HuH-7 (cell line): ENCODE measurements around the gene HARBI1.

Source experiments
- DNase-seq: peaks from one replicate; pipeline ENCODE4 v3.0.0; 2011; ENCODE audit warnings: low spot score

HARBI1 gene, protein sequence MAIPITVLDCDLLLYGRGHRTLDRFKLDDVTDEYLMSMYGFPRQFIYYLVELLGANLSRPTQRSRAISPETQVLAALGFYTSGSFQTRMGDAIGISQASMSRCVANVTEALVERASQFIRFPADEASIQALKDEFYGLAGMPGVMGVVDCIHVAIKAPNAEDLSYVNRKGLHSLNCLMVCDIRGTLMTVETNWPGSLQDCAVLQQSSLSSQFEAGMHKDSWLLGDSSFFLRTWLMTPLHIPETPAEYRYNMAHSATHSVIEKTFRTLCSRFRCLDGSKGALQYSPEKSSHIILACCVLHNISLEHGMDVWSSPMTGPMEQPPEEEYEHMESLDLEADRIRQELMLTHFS

DNA sequence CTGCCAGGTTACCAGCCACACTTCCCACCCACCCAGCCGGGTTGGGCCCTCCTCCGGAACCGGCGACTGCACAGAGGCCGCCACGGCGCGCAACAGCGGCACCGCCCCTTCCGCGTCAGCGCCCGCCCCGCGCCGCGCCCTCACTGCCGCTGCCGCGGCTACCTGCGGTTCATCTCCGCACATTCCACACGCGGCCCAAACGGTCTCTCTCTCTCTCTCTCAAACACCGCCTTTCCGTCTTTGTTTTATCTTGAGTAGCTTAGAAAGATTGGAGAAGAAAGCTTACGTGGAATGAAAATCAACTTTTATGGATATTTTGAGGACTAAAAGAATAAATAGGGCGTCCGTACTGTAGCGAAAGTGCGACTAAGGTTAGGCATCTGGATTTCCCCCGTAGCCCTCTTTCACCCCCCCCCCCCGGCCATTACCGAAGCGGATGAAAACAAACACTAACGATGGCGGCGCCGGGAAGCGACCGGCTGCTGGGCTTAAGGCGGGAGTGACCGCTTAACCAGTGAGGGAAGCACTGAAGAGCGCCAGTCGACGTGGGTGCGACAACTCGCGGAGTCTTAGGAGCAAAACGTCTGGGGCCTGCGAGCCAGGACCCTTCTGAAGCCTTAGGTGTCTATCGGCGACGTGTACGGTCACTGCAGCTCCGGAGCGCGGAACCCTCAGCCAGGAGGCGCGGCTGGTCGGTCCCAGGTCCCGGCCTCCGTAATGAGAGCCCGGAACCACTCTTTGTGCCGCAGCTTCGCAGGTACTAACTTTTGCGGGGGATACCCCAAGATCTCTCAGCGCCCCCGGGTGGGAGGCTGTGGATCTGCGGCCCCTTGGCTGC, at the start of gene HARBI1, which contains the start of gene ATG13:
Gene HARBI1, minus strand, starts transcription at position 94 of the 838 bp plus-strand sequence. CDS start 990 bp downstream, outside the sequence.
Gene ATG13, plus strand, starts transcription at position 420 of the 838 bp plus-strand sequence. CDS start 26,739 bp downstream, outside the sequence.
- DNase-seq: peak; percentile 84

DNA sequence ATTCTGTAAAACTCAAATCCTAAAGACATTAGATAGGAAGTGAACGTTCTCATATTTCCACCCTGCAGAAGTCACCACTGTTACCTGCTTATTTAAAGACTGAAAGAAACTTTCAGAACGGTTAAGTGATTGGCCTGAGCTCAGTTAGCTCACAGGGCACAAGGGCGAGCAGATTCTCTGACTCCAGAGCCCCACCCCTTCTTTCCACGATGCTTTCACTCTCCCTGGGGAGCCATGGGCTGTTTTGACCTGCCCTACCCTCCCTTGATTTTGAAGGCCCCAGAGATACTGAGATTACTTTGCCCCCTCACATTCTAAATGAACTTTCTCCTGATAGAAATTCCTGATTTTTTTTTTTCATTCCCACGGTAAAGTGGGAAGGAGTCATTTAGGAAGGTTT, 49.5 kb upstream of the HARBI1 start:
- DNase-seq: no peak

DNA sequence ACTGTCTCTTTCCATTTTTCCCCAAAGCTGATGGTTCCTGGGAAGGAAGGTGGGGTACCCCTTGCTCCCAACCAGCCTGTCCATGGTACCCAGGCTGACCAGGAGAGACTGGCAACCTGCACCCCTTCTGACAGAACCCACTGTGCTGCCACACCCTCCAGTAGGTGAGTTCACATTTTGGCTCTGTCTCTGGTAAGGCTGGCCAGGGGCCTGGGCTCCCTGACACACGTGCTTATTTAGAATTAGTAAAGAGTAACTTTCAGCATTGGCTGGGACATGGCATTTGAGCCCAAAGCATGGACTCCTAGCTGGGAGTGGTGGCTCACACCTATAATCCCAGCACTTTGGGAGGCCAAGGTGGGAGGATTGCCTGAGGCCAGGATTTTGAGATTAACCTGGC, 48.3 kb upstream of the HARBI1 start:
- no peak for DNase-seq

DNA sequence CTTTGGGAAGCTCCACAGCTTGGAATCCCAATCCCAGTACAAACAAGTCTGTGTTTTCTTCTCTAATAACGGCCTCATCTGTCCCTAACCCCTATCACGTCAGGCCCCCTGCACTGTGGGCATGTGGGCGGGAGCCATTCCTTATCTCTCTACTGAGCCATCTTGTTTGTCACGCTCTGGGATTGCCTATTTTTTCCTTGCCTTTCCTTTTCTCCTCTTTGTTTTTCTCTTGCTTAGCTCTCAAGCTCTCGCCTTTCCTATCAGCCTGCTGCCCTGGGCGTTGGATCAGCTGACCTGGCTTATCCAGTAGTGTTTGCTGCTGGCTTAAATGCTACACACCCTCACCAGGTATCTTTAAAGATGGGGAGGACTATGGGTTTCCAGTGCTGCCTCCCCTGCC, 47.6 kb upstream of the HARBI1 start:
- no peak for DNase-seq

DNA sequence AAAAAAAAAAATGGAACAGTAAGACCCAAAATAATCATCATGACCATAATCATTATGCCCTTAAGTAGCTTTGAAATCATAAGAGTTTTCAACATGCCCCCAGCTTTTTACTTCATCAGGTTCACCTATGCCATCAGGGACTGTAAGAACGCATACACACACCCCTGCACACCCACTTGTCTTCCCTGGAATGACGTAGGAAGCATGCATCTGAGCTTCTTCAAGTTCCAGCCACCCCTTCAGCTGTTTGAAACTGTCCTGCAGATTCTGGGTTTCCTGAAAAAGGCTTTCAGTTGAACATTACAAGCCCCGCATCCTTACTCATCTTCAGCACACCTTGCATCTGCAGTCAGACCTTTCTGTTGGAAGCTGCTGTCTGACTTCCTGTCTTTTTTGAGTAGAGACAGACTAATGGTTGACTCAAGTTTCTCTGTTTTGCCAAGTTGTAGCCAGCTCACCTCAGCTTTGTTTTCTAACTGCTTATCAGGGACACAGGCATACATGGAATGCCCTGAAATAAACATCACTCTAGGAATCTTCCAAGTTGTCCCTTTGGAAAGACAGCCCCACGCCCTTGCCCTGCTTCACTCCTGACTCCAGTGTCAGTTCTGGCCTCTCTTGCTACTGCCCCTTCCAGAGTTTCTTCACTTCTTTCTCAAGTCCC, 46.4 kb upstream of the HARBI1 start:
- no peak for DNase-seq

DNA sequence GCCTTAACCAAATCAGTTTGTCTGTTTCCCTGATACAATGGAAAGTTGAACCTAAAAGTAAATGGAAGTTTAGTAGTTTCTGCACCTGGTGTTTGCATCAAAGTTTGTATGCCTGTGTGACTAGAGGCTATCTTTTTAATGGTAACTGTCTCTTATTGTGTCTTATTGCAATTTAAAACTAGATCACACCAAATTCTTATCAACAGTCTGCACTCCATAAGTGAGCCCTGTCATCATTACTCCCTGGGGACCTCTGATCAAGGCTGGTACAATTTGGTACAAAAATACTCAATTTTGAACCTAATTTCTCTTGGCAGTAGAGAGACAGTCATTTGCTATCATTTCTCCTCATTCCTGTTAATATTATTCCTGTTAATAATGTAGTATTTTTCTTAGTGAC, 45.3 kb upstream of the HARBI1 start:
- DNase-seq: no peak

DNA sequence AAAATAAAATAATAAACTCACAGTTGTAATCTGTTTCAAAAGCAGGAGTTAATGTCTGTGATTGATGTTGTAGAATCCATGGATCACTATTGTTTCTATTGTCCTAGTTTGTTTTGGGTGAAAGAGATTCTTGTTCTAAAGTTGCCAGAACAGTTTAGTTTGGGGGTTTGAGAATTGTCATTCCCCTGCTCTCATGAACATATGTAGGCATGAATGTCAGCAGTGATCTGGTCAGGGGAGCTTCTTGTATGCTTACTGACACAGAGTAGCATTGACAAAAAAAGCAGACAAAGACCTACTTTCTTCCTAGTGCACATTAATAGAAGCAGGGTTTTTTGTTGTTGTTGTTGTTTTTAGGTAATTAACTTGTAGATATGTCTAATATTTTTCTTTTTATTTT, 44.8 kb upstream of the HARBI1 start:
- DNase-seq: no peak

DNA sequence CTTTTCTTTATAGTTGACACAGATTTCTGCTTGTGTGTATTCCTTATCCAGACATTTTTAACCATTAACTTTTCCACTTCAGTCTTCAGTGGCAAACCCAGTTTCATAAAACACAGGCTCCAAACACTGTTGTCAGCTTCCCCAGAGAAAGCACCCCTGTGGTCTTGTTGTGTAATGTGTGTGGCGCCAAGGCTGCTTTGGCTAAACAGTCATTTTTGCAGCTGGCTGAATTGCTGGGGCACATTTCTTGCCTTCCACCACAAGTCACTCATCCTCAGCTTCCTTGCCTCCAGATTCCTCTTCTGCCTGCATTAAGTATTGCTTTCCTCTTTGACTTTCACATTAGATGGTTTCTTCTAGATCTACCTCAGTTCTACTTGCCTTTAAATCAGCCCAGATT, 42.9 kb upstream of the HARBI1 start:
- DNase-seq: no peak

DNA sequence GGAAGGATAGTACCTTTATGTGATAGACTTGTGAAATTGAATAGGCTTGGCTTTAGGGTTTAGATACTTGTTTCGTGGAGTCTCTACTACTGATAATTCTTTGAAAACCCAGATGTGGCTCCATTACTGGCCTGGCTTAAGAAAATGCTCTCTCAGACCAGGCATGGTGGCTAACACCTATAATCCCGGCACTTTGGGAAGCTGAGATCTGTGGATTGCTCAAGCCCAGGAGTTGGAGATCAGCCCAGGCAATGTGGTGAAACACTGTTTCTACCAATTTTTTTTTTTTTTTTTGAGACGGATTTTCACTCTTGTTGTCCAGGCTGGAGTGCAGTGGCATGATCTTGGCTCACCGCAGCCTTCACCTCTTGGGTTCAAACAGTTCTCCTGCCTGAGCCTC, 41.2 kb upstream of the HARBI1 start:
- no peak for DNase-seq

DNA sequence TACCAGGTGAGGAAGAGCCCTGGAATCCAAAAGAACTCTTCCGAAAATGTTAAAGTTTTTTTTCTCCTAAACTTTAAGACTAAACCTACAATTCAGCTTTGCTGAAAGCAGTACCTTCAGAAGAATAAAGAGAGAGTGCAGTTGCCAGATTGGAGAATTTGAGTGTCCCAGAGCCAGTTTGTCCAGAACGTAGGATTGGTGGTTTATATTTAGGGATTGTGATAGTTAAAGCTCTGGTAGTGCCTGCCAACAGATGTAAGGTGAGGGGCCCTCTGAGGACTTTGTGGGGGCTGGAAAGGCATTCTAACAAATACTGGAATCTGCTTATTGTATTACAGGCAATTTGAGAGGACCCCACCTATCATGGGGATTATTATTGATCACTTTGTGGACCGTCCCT, 40.2 kb upstream of the HARBI1 start:
- DNase-seq: no peak

DNA sequence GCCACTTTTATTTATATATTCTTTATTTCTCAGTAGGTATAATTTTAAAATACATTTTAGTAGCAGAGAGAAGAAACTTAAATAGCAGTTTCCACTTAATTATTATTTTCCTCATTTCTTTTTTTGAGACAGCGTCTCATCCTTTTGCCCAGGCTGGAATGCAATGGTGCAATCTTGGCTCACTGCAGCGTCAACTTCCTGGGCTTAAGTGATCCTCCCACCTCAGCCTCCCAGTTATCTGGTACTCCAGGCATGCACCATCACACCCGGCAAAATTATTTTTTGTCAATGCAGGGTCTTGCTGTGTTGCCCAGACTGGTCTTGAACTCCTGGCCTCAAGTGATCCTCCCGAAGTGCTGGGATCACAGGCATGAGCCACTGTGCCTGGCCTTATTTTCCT, 38.6 kb upstream of the HARBI1 start:
- no peak for DNase-seq

DNA sequence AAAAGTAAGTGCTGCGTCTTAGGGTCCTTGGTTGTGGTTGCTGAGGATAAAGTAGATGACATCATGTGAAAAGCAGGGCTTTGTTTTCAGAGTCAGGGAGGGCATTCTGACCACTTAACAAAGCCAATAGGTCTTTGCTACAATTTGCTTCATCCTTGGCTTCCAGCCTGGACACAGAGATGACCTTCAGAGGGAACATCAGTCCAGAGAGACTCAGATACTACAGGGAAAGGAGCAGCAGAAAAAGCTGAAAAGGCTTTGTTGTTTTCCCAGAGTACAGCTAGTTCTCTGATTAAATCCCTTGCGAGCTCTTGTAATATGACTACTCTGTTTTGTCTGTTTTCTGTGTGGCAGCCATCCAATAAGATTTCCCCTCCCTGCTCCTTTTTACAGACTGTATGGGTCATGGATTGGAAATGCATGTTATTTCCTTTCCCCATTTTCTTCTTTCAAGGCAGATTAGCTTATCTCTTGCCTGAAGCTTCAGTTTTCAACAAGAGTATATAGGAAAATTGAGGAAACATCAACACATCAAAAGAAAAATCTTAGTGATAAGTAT, 32.2 kb upstream of the HARBI1 start:
- DNase-seq: no peak

DNA sequence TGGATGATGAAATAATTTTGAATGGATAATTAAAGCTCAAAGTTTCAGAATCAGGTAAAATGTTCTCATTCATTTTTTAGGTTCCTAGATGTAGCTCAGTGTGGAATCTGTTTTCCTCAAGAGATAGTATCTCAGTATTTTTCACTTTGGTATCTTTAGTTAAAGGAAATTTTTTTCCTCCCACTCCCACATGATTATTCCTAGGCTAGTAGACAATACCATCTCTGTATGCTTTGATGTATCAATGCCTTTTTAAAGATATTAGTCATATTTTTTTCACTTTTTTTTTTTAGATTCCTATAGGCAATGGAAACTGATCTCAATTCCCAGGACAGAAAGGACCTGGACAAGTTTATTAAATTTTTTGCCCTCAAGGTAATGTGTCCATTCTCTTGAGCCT, 27.0 kb upstream of the HARBI1 start:
- no peak for DNase-seq

DNA sequence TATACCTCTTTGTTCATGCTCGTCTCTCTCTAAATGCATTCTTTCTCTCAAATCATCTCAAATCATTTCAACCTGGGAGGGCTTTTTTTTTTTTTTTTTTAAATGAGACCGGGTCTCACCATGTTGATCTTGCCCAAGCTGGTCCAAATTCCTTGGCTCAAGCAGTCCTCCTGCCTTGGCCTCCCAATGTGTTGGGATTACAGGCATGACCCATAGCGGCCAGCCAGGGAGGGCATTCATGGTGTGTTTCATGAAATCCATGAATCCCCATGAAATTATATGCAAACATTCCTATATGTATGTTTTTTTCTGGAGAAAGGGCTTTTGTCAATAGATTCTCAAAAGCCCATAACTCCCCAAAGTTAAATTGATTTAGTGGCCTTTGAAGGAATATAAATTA, 26.5 kb upstream of the HARBI1 start:
- no peak for DNase-seq

DNA sequence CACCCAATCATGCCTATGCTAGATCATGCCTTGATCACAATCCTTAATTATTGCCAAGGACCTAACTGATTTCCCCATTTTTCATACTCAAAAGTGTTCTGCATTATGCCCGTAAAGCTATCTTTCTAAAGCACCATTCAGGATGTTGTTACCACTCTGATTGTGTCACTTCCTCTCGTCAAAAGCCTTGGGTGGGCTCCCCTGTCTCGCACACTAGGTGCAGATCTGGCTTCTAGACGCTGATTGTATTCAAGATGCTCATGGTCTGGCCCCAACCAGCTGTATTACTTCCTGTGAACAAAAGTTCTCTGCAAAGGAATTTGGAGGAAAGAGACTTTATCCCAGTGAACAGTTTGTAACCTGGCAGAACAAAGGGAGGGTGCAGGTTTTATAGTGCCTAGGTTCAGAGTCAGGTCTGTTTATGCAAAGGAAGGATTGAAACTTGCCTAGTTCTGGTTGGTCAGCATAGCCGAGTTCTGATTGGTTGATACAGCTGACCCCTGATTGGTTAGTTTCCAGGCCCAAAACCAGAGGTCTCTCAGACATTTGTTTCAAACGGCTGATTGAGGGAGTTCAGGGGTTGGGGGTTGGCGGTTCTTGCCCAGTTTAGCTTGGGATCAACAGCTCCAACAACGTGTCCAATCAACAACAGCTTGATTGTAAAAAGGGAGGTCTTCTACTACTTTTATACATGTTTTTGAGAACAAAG, 25.8 kb upstream of the HARBI1 start:
- DNase-seq: no peak

DNA sequence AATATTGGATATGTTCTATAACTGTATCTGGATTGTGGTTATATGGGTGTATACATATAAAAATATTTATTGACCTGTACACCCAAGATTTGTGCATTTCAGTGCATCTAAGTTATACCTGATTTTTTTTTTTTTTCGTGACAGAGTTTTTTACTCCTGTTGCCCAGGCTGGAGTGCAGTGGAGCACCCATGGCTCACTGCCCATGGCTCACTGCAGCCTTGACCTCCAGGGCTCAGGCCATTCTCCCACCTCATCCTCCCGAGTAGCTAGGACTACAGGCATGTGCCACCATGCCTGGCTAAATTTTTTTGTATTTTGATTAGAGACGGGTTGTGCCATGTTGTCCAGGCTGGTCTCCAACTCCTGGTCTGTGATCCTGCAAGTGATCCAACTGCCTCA, 24.6 kb upstream of the HARBI1 start:
- no peak for DNase-seq

DNA sequence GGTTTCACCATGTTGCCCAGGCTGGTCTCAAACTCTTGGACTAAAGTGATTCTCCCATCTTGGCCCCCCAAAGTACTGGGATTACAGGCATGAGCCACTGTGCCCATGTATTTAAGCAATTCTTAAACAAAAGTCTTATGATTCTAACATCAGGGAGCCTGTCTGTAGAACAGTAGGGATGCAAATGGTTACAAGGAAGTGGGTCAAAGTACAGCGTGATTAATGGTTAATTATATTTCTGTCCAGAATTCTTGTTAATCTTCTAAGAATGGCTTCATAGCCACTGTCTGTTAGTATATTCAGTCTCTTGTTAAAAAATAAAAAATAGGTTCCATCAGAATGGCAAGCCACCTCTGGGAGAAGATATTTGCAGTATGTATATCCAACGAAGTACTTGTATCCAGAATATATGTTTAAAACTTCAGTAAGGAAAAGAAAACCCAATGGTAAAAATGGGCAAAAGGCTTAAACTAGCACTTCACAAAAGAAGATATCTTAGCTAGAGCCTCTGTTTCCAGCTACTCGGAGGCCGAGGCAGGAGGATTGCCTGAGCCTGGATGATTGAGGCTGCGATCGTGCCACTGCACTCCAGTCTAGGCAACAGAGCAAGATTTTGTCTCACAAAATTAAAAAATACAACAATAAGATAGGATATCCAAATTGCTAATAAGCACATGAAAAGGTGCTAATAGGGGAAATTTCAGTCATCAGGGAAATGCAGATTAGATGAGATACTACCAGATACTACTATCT, 23.2 kb upstream of the HARBI1 start:
- DNase-seq: no peak

DNA sequence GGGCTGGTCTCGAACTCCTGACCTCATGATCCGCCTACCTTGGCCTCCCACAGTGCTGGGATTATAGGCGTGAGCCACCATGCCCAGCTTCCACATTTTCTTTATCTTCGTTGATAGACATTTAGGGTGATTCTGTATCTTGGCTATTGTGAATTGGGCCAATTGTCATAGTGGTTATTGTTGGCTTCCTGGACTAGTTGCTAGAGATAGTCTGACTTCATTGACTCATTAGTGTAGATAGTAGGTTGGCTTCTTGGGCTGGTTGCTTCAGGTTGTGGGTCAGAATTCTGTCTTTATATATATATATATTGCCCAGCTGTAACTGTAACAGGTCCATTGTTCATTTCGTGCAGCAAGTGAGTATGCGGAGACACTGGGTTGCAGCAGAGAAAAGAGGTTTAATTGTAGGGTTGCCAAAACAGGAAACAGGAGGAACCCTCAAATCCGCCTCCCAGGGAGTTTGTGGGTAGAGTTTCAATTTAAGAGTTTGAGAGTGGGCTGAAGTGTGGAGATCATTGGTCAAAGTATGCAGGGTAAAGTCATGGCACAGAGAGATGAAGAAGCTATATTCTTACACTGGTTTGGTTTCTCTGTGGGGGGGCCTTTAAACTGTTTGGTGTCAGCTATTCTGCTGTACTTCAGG, 22.3 kb upstream of the HARBI1 start:
- DNase-seq: no peak

DNA sequence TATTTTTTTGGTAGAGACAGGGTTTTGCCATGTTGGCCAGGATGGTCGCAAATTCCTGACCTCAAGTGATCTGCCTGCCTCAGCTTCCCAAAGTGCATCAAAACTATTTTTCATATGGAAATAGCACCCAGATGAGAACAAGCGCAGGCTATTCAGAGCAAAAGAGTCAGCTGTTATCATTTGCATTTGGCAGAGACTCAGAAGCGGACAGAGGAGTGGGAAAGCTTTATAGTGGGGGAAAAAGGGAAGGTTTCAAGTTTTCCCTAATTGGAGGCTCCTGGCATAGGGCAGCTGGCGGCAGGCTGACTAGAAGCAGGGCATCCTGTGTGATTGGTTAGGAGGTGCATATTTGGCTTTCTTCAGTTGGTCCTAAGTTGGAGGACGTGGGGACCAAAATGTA, 20.5 kb upstream of the HARBI1 start:
- DNase-seq: no peak

DNA sequence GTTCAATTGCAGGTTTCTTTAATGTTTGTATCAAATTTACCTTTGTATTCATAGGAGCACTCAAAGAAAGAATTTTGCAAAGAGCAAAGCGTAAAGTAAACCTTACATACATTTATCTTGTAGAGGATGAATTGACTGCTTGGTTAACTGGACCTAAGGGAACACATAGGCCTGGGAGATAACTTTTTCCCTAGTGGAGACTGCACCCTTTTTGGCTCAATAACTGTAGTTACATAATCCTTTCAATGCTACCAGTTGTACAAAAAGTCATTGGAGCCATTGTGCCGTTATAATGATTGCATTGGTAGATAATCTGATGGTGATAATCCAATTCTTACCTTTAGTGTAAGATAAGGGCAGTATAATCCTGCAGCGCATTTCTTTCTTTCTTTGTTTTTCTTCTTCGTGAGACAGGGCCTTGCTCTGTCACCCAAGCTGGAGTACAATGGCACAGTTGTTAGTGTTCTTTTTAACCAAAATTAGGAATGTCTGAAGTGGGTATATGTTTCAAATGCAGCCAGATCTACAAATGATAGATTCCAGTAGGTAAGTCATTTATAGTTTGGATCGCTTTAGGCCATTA, 18.6 kb upstream of the HARBI1 start:
- DNase-seq: no peak
